NK-92 (cell line): ENCODE results near the gene ZFR.
A peak's percentile ranks its signal among the peaks of the same experiment; 100 is the strongest.
"Not testable (repeated sequence)": the region's sequence is repeated elsewhere in the genome, so short reads cannot be mapped to it uniquely, and the experiment has no call there.

Experiments used
- DNase-seq: peaks from one replicate; lab custom pipeline; 2025; ENCODE audit not compliant: unreplicated experiment; lab: John Stamatoyannopoulos, UW

Gene ZFR

DNA sequence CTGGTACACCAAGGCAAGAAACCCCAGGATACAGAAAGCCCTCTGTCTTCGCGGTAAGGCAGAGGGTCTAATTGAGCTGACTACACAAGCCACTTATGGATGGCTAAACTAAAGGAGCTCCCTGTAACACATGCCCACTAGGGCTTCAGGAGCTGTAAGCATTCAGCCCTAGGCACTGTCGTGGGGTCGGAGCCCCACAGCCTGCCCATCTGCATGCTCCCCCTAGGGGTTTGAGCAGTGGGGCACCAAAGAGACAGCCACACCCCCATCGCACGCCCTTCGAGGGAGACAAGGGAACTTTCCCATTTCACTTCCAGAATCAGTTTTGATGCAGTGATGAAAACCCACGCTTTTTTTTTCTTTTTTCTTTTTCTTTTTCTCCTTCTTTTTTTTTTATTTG, 120.8 kb downstream of the ZFR start:
- DNase-seq: no peak

DNA sequence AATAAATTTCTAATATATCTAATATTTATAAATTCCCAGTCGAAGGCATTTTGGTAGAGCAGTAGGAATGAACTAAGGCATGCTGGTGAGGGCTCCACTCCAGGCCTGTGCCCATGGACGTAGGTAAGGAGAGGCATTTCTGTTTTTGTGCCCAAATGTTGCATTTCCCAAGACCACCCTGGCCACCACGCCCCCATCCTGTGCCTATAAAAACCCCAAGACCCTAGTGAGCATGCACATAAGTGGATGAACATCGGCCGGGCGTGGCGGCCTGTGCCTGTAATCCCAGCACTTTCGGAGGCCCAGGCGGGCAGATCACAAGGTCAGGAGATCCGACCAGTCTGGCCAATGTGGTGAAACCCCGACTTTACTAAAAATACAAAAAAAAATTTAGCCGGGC, 121.7 kb downstream of the ZFR start:
- DNase-seq: no peak

DNA sequence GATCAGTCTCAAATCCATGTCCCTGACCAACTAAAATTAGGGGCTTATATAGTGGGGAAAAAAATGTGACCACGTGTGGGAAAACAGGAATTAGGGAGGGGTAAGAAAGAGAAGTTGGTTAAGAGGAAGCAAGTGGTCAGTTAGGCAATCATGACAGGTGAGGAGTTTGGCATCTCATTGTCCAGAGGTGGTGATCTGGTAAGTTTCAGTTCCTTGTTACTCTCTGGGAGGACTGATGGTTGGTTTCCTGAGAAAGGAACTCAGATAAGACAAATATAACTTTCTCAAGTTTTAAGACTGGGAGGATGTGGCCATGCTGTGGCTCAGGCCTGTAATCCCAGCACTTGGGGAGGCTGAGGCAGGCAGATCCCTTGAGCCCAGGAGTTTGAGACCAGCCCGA, 122.8 kb downstream of the ZFR start:
- DNase-seq: not testable (repeated sequence)

DNA sequence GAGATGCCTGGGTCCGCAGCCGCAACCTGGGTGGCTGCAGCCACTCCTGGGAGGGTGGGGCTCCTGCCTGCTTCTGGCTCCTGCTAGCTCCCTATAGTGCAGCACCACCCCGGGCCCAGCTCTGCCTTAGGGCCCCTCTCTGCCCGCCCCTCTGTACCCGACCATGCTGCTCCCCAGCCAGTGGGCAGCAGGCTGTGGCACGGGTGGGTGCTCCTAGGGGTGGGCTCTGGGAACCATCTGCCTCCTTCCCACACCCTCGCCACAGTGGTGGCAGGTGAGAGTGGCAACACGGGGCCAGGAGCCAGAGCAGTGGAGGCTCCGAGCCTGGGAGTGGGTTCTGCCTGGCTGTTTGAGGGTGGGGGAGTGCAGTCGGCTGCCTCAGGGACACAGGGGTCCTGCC, 124.0 kb downstream of the ZFR start:
- no peak for DNase-seq

DNA sequence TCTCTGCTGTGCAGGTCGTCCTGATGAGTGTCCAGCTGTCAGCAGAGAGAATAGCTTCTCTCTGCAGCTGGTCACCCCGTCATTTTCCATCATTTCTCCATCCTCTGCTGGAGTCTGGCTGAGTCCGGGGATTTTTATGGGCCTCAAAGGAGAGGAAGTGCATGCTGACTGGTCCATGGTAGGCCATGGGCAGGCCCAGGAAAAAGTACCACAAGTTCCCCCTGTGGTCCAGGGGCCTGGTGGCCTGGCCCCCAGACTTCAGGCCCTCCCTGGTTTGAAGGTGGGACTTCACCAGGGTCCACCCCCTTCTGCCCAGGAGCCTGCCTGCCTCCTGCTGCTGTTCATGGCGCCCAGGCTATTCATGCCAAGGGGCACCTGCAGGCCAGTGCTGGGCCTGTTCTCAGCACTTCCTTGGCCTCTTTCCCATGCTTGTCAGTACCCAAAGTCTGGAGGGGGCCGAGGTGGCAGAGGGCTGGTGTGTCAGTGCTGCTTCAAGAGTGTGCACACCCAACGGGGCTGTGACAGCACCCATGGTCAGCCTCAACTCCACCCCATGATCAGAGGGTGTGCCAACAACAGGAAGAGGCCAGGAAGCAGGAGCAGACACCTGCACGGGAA, 124.5 kb downstream of the ZFR start:
- no peak for DNase-seq

DNA sequence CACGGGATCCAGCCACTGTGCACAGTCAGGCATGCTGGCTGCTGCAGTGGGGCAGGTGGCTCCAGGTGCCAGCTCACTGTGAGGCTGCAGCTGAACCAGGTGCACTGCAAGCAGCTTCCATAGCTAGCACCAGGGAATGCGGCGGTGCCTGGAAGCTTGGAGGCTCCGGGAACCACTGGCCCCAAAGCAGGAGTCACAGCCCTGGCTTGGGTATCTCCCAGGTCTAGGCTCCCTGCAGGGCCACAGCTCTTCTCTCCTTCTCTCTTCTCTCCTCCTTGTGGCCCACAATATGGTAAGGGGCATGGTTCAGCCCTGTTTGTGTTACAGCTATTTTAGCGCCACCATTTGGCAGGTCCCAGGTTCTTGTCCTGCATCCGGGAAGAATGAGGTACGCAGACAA, 125.1 kb downstream of the ZFR start:
- no peak for DNase-seq

DNA sequence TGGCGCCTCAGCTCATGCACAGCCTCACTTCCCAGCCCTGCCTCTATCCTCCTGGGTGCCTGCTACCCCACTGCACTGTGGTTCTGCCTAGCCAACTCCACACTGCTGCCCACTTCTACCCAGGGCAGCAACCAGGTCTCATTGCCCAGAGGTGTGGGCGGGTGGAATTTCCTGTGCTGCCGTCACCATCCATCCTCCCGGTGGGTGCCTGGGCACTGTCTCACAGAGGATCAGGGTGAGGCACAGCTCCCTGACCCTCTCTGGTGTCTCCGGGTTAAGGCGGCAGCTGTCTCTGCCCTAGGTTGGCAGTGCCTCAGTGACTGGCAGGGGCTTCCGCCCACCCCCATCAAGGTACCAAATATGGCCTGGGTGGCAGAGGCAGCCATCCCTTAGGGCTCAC, 127.5 kb downstream of the ZFR start:
- DNase-seq: no peak

DNA sequence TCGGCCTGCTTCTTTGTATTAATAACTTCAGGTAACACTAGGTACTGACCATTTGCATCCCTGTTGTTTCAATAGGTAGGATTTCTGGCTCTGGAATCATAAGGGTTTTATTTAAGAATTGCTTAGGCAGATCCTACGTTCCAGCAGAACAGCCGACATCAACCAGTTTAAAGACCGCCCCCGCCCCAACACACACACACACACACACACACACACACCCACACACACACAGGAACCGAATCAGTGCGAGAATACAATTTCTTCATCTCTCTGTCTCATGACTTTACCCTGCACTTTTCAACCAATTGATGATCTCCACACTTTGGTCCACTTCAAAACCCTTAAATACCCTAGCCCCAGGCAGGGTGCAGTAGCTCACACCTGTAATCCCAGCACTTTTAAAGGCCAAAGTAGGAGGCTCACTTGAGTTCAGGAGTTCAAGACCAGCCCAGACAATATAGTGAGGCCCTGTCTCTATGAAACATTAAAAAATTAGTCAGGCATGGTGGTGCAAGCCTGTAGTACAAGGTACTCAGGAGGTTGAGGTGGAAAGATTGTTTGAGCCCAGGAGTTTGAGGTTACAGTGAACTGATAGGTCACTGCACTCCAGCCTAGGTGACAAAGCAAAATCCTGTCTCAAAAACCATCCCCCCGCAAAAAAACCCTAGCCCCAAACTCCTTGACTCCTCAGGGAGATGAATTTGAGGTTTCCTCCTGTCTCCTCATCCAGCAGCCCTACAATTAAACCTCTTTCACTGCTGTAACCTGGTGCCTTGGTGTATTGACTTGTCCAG, 129.1 kb downstream of the ZFR start:
- DNase-seq: no peak

DNA sequence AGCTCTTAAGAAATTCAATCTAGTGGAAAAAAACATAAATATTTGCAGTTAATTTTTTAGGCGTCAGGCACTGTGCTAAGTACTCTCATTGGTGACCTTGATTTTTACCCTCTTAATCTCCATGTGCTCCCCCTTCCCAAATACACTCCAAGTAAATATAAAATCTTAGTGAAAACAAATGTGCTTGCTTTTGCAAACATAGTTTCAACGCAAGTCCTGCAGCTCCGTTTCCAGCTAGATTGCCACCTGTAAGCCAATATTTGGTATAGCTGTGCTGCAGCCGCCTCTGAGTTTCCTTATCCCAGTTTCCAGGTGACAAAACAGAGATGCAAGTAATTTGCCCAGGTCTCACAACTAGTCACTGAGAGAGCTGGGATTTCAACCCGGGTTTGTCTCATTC, 129.9 kb downstream of the ZFR start:
- DNase-seq: no peak

DNA sequence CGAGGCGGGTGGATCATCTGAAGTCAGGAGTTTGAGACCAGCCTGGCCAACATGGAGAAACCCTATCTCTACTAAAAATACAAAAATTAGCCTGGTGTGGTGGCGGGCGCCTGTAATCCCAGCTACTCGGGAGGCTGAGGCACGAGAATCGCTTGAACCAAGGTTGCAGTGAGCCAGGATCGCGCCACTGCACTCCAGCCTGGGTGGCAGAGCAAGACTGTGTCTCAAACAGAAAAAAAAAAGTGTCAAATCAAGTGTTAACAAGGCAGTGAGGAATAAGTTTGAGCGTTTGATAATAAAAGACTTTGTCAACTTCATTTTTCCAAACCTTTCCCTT, 130.4 kb downstream of the ZFR start:
- DNase-seq: not testable (repeated sequence)

DNA sequence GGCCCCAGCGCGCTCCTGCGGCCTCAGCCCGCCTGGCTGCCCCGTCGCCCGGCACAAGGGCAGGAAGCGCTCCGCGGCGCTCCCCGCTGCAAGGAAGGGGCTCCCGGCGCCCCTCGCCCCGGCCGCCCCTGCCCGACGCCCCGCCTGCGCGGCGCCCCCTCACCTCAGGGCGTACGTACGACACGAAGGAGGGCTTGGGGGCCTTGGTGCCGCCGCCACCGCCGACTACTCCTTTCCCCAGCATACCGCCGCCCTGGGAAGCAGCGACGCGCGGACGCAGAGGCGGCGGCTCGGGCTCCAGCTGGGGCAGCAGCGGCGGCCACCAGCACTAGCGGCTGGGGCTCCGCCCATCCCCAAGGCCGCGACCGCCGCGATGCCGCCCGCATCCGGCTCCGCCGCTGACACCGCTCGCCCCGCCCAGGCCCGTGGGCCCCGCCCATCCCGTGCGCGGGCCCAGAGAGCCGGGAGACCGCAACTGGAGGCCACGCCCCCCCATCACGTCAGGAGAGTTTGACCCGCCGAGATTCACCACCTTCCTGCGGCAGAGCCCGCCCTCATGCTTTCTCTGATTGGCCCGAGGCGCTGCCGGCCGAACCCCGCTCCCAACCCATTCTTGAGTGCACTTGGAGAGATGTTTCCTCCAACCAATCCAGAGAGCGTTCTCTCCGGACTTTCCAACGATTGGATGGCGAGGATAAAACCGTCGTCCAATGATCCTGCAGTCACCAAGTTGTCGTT, 131.8 kb downstream of the ZFR start, which contains the start of gene MTMR12:
Gene MTMR12, minus strand, starts transcription at position 345 of the 738 bp plus-strand sequence. Its CDS starts 101 bp downstream, at position 244.
- peak; percentile 89 for DNase-seq

DNA sequence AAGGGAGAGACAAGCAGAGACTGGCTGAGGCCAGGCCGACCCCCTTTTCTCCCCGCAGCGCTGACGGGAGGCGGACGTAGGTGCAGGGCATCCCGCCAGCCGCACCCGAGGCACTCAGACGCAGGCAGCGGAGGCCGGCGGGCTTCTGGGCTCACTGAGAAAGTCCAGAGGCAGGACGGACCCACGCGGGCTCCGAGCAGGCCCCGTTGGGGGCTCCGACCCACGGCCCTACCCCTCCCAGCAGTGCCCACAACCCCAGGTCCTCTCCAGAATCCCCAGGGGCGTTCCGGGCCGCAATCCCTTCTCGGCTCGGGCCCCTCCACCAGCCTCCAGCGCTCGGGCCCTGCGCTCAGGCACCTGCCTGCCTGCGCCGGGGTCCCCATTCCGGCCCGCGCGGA, 132.3 kb downstream of the ZFR start:
- no peak for DNase-seq

DNA sequence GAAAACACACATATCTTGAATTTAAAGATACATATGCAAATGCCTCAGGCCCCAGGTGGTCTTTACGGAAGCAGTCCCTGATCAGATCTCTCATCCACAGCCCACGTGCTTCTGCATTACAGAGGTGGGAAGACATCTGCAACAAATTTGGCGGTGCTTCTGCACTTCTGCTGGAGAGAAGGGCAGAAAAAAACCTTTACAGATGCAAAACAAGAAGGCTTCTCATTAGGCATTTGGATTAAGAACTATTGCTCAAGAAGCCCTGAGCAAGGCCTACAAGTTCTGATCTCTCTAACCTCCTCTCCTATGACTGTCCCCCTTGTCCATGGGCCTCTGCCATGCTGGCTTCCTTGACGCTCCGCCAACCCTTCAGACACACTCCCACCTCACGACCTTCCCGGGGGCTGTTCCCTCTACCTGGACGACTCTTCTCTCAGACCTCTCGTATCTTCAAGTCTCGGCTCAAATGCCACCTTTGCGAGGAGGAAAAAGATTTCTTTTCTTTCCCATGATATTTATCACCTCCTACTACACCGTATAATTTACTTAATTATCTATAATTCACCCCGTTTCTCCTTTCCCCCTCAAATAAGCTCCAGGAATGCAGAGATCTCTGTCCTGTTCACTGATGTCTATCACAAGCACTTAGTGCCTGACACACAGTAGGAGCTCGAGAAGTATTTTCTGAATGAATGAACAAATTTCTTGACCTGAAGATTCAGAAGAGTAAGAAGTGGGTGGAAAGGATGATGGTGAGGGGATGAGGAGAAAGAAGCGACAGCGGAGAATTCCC, 132.9 kb downstream of the ZFR start:
- DNase-seq: no peak

DNA sequence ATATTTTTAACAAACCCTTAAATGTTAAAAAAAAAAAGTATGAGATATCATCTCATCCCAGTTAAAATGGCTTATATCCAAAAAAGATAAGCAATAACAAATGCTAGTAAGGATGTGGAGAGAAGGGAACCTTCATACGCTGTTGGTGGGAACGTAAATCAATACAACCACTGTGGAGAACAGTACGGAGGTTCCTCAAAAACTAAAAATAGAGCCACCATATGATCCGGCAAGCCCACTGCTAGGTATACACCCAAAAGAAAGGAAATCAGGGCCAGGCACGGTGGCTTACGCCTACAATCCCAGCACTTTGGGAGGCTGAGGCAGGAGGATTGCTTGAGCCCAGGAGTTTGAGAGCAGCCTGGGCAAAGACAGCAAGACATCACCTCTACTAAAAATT, 134.8 kb downstream of the ZFR start:
- DNase-seq: no peak

DNA sequence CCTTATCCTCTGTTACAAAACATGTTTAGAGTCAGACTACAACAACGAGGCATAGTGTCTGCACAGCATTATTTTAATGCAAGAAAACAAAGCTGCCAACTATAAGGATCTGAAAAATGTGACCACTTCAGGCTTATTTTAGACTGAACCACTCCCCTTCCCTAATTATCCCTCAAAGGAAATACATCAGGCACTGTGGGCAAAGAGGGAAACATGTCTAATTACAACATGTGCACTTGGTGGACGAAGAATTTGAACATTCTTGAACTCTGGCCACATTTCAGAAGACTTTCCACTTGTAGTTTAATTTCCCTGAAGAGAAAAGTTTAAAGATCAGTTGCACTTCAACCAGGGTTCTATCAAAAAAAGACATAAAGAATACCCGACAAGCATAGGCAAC, 135.6 kb downstream of the ZFR start:
- no peak for DNase-seq

DNA sequence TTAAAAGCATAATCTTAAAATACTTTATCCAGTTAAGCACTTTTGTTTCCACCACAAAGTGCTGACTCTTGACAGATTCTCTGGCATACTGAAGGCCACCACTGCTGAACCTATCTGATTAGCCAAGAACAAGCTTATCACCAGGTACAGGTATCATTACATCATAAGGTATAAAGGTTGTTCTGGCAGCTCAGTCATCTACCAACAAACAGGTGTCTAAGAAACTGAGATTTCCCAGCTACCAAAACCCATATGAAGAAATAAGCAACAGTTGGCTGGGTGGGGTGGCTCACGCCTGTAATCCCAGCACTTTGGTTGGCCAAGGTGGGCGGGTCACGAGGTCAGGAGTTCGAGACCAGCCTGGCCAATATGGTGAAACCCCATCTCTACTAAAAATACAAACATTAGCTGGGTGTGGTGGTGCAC, 136.8 kb downstream of the ZFR start:
- DNase-seq: no peak

DNA sequence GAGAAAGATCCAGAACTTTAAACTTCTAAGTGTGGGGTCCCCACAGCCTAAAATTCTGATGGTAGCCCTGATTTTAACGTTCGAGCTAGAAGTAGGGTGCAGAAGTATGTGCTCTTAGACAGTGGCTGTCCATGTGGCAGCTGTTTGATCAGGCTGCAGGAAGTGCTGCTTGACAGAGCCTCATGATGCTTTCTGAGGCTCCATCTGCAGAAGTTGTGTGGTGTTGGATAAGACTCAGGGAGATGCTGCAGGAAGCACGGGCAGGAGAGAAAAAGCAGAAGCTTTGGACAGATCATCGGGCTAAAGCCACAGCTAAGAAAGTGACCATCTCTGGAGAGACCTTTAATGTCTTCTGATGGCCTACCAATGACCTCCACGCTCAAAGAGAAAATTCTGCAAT, 139.9 kb downstream of the ZFR start:
- no peak for DNase-seq
